NOMO-1 treated with dmso at 0.1 percent for 144 hours (cell line): ENCODE measurements around the gene GRAP2.
"Not testable (repeated sequence)": the region's sequence is repeated elsewhere in the genome, so short reads cannot be mapped to it uniquely, and the experiment has no call there.

Experiments used
- DNase-seq: peaks from one replicate; lab custom pipeline; 2025; ENCODE audit not compliant: unreplicated experiment; lab: John Stamatoyannopoulos, UW

GRAP2 gene

GRCh38 chr22:39992088-39992826 is 91.4 kb downstream of the GRAP2 start:
- DNase-seq = no peak

DNA sequence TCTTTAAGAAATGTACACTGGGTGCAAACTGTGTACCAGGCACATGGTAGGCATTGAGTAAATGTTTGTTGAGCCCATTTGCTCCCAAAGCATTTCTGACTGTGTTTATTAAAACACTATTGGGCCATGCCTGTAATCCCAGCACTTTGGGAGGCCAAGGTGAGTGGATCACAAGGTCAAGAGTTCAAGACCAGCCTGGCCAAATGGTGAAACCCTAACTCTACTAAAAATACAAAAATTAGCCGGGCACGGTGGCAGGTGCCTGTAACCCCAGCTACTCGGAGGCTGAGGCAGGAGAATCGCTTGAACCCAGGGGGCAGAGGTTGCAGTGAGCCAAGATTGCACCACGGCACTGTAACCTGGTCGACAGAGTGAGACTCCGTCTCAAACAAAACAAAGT is 92.0 kb downstream of the GRAP2 start:
- DNase-seq = not testable (repeated sequence)

DNA sequence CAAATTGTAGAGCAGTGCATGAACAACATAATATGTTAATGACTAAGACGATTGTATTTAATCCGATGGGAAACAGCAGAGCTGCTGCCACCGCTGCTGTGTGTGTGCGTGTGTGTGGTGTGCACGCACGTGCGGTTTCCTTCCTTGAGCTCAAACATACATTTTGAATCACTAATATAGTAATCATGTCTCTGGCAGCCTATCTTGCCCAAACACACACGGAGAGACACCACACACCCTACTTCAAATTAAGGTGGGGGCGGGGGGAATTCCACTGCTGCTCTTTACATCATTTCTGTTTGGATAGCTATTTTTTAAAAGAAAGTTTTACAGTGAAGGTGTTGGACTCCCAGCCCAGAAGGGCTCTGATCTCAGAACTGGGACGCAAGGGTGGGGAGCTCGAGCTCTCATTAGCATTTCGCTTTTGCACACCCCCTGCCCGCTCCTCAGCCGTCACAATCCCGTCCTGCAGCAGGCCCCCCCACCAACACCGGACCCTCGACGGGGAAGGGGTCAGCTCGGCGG is 93.2 kb downstream of the GRAP2 start:
- no peak for DNase-seq

DNA sequence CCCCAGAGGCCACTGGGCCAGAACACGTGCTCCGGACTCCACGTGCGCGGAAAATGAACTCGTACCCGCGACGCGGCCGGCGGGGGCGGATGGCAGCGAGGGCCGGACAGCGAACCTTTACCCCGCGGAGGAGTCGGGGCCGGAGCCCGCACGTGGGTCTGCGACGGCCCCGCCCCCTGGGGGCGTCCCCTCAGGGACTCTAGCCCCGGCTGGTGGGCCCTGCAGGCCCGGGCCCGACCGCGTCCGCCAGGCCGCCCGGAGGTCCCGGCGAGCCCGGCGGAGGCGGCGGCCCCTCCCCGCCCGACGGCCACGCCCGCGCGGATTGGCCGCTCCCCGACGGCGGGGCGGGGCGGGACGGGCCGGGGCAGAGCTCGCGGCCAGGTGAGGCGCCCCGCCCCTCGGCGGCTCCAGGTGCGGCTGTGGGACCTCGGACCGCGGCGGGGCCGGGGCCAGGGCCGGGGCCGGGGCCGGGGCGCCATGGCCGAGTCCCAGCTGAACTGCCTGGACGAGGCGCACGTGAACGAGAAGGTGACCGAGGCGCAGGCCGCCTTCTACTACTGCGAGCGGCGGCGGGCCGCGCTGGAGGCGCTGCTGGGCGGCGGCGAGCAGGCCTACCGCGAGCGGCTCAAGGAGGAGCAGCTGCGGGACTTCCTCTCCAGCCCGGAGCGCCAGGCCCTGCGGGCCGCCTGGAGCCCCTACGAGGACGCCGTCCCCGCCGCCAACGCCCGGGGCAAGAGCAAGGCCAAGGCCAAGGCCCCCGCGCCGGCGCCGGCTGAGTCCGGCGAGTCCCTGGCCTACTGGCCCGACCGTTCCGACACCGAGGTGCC is 93.9 kb downstream of the GRAP2 start, which contains the start of gene FAM83F:
Gene FAM83F, plus strand, starts transcription at position 389 of the 827 bp plus-strand sequence. Its CDS starts 89 bp downstream, at position 478.
- DNase-seq = no peak

DNA sequence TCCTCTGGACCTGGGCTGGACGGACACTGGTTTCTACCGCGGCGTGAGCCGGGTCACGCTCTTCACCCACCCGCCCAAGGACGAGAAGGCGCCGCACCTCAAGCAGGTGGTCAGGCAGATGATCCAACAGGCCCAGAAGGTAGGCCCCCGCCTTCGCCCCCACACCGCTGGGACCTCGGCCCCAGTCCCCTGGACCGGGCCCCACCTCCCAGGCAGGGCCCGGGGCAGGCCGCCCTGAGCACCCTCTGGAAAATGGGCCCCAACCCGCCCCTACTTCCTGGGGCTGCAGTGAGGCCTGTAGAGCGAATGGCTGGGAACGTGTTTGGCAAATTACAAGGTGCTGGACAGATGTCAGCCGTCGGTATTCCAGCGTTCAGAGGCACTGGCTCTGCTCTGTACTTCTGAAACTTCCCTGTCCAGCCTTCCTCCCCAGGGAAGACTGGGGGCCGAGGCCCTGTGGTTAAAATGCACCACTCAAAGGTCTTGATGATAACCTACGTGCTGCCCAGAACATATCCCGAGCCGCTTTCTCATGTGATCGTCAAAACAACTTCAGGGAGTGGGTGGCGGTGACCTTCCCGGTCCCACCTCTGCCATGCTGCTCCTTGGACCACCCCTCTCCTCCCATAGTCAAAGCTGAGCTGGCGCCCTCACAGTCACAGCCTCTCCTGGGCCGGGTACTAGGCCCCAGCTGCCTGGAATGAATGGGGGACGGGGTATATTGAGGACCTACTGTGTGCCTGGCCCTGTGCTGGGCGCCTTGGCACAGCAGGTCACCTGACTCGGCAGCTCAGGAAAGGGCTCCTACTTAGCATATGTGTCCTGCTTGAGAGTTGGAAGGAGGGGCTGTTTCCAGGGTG is 94.7 kb downstream of the GRAP2 start:
- no peak for DNase-seq

DNA sequence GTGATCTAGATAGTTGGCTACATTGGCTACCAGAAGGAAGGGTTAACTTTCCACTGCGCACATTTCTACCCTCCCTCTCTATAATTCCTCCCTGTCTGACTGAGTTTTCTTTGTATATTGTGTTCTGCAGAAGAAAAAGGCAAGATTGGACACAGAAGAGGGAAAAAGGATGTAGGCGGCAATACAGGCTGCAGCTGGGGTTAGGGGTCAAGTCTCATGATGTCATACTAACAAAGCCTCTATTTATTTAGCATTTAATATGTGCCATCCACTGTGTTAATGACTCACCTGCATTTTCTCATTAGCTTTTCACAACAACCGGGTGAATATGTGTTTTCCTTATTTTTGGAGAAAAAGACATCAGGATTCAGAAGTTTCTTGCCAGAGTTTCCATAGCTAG is 95.8 kb downstream of the GRAP2 start:
- DNase-seq = no peak

DNA sequence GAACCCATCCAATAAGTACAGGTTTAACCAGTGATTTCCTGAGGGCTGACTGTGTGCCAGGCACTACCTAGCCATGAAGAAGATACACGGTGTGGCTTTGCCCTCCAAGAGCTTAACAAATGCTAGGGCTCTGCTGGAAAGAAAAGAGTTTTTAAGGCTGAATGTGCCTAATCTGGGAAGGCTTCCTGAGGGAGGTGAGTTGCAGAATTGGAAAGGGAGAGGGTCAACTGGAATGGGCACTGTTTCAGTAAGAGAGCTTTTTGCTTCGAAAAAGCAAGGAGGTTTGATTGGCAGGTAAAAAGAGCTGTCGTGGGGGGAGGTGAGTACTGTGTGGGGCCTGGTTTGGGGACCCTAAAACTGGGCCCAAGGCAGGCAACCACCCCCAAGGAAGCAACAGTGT is 96.5 kb downstream of the GRAP2 start:
- no peak for DNase-seq

DNA sequence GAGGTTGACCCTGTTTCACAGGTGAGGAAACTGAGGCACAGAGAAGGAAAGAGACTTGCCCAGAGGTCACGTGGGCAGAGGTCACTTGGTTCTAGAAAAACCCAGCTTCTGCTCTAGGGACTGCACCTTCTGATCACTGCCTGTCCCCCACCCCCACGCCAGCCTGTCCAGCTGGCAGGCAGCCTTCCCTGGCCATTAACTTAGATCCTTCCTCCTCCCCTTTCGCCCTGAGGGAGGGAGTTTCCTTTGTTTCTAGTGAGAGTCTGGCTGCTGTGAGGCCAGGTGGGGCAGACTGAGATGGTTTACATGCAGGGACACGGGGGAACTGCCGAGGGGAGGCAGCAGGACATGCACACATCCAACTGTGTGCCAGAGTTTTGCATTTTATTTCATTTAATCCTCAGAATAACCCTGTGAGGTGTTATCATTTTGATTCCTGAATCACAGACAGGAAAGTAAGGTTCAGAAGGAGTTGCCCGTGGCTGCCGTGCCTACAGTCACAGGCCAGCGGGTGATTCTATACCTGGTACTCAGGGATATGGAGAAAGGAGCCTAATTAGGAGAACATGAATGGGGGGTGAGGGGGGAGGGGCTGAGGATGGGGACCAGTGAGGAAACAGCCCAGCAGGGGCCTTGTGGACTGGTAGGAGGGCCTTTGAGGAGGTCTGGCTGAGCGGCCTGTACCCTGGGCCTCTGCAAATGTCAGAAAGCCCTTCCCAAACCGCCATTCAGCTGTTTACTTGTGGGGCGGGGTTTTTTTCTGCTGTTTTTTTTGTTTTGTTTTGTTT is 97.2 kb downstream of the GRAP2 start:
- no peak for DNase-seq

- DNase-seq = no peak
Observed at GRCh38 chr22:39999144-39999757, 98.4 kb downstream of the GRAP2 start.

DNA sequence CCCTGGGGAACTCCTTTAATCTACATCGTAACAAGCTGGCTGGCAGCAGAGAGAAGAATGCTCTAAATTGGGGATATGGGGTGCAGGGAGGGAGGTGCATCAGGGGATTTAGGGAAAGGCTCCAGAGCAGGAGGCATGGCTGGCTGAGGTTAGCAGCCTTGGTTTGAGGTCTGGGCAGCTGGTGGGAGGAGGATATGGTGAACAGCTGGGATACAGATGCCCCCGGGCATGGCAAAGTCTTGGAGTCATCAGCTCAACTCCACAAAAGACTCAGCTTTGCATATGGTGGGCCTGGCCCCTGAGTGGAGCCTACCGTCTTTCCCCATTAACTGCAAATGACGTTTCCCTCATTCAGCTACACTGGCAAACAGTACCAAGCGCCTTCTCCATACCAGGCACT is 99.3 kb downstream of the GRAP2 start:
- no peak for DNase-seq

- DNase-seq = no peak
Observed at GRCh38 chr22:40001106-40001505, 100.2 kb downstream of the GRAP2 start.

DNA sequence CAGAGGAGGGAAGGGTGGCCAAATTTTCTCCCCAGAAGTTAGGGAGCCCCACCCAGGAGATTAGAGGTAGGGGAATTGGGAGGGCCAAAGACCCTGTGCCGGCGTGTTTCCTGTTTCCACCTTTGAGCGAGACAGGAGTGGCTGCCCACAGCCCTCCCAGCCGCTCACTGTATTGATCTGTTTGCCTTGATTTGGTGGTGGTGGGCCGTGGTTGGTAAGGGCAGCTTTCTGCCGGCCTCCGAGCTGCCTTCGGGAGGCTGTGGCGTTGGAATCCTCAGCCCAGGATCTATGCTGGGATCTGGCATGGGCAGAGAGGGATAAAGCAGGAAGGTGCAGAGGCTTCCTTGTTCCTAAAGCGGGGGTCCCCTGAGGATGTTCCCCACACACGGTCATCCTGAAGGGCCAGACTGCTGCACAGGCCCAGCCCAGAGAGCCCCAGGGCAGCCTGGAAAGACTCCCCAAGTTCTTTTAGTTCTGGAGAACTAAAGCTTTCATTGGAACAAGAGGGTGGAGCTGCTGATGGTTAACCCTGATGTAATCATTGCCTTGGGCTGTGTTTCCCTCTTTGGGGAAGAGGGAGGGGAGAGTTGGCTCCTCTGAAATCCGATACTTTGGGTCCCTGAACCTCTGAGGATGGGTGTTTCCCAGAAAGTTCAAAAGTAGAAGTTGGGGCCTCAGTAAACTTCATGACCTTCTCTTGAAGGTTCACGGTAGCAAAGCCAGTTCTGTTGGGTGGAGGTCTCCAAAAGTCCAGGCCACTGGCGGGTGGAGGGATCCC is 101.1 kb downstream of the GRAP2 start:
- no peak for DNase-seq

- no peak for DNase-seq
Observed at GRCh38 chr22:40002935-40003715, 102.2 kb downstream of the GRAP2 start.

- no peak for DNase-seq
Observed at GRCh38 chr22:40004836-40005235, 104.0 kb downstream of the GRAP2 start.

- no peak for DNase-seq
Observed at GRCh38 chr22:40006641-40007040, 105.8 kb downstream of the GRAP2 start.

DNA sequence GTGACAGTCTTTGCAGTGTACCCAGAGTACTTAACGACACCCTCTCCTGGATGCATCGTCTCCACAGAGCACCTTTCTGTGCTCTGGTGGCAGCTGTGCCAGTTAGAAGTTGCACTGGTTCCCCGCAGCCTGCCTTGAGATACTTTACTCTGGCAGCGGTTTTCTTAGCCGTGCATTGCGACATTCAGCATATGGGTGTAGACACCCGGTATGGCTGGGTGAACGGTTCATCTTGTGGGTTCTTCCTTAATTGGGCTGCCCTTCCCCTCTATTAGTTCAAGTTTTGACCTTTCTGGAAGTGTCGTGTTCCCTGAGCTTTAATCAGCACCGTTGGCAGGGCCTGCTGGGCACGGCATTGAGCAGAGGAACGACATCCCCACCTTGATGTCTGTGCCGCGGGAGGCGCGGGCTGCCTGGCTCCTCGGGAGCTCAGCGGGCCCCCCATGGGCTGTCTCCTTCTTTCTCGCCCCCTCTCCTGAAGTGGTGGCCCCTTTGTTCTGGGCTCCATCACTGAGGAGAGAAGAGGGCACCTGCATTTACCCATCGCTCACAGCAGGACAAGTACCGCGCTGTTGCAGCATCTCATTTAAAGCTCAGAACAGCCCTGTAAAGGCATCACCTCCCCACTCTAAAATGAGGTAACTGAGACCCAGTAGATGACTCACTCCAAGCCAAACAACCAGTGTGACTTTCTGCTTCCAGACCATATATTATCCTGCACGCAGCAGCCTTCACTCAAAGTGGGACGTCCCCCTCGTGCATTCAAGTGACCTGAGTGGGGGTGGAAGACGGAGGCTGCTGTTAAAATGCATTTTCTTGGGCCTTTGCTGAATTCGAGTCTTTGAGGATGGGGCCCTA is 107.2 kb downstream of the GRAP2 start:
- peak; percentile 75 for DNase-seq

GRCh38 chr22:40008726-40009291 is 107.9 kb downstream of the GRAP2 start:
- DNase-seq = no peak
